NCI-H2227 treated with DMSO at 0.1 percent for 48 hours (cell line): Measurements from ENCODE around the gene ADGRD1.
A peak's percentile ranks its signal among the peaks of the same experiment; 100 is the strongest.

Source experiments
- DNase-seq: peaks from one replicate; lab custom pipeline; 2025; lab: John Stamatoyannopoulos, UW

Gene ADGRD1

DNA sequence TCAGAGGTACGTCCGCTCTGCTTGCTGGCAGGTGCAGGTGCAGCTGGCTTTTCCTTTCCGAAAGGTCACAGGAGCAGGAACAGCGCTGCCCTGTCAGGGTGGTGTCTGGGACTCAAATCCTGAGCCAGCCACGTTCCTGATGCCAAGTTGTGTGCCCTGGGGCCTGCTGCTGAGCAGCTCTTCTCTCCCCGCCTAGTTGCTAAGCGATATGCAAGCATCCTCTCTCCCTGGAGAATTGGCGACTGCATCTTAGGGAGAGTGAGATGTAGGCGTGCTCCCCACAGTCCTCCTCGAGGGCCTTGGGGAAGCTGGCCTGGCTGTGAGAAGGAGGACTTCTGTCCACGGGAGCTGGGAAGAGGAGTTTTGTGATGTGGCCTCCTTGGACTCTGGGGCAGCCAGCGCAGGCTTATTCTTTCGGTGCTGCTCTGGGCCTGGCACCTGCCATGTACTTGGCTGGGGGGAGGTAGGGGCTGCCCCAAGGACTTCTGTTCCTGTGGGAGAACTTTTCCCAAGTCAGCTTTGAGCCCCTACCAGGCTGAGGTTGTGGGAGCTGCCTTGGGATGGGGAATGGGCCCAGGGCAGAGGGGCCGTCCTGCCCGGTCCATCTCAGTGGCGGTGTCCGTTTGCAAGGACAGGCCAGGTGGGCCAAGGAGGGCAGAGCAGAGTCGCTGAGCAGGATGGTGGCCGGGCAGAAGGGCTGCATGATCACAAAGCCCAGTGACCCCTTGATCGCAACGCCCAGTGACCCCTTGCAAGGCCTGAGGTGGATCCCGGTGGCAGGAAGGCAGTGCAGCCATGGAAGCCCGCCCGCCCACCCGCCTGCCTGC is 183.5 kb downstream of the ADGRD1 start:
- no peak for DNase-seq

GRCh38 chr12:131137836-131138637 is 184.3 kb downstream of the ADGRD1 start:
- no peak for DNase-seq

DNA sequence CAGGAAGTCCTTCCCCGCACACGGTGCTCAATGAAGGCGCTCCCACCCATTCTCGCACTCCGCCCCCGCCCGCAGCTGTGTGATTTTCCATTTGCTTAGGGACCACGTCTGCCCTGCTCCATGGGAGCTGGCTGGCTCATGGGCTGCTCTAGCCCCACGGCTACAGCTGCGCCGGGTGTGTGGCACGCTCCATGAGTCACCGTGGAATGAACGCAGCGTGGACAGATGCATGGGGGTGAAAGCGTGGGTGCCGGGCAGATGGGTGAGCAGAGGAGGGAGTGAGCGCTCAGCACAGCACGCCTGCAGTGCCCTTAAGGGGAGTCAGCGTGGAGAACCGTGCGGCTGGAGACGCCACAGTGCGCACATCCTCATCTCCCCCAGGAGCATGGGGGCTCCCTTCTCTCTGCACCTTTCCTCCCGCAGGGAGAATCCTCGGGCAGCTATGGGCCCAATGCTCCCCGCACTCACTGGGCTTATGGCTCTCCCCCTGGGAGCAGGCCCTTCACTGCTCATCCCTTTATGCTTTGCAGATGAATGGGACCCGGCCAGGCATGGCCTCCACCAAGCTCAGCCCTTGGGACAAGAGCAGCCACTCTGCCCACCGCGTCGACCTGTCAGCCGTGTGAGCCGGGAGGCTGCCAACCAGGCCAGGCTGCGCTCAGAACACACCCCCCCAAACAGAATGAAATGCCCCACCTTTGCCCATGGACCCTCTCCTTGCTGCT is 185.1 kb downstream of the ADGRD1 start:
- no peak for DNase-seq

DNA sequence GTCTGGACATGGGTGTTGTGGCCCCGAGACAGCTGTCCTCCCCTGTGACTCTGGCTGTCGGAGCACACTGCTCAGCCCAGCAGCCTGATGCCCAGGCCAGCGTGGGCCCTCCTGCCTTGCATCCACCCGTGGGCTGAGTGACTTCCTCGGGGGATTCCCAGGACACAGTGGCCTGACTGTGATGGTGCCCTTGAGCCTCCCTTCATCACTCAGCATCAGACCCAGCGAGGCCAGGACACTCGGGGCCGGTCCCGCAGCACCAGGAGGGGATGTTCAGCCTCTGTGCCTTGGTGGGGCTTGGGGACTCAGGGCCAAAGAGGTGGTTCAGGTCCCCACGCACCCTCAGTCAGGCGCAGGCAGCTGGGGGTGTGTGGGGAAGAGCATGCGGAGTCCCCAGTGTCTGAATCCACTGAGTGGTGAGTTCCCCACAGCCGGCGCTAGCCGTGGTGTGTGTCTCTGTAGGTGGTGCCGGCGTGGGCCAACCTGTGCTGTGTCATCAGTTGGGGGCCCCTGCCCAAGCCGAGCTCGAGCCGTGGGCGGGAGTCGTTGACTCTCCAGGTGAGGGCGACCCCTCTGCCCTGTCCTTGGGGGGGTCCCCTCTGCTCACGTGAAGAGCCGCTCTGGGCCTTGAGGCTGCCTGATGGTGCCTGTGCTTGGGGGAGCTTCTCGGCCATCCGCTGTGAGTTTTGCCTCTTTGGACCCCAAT is 185.8 kb downstream of the ADGRD1 start:
- no peak for DNase-seq

DNA sequence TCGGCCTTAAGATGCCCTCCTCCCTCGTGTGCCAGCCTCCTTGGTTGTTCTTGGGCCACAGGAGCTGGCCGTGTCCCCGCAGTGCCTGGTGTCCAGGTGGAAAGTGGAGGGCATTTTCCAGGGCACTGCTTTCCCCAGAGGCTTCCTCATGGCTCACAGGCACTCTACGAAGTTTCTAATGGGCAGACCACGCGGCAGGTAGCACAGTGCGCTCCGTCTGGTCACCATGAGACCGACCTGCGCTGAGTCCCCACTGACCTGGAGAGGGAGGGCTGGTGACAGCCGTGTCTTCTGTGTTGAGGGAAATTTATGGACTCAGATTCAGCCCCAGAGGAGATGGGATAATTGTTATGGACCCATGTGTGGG is 186.3 kb downstream of the ADGRD1 start:
- DNase-seq: no peak

GRCh38 chr12:131140697-131141096 is 187.0 kb downstream of the ADGRD1 start:
- DNase-seq: no peak

- DNase-seq: peak; percentile 13
Measured at GRCh38 chr12:131141514-131141913, 187.8 kb downstream of the ADGRD1 start.

DNA sequence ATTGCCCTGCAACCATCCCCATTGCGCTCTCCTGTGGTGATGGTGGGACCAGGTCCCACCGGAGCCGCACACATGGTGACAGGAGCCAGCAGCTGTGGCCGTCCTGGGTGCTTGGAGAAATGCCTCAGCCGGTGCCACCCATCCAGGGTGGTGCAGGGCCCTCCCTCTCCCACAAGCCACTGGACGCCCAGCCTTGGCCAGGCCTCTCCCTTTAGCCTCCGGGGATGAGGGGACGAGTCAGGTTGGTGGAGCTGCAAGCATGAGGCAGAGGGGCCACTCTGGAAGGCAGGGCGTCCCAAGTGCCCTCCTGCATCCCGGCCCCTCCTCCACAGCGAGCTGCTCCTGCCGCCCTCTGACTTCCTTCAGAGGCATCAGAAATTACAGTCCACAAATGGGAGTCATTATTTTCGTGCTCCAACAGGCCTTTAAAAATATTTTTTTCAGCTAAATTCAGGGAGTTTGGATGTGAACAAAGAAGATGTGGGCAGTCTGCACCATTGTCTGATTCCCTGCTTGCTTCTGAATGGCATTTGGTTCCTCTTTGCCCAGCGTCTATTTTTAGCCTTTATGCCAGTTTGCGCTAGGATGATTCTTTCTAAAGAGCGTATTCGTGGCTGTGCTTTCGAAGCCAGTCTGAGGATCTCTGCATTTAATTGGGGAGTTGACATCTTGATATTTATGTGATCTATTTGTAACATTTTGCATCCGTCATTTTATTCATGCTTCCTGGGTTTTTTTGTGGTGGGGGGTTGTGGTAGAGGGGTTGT is 189.4 kb downstream of the ADGRD1 start:
- DNase-seq: peak; percentile 32

- no peak for DNase-seq
Measured at GRCh38 chr12:131146173-131146675, 192.5 kb downstream of the ADGRD1 start.

DNA sequence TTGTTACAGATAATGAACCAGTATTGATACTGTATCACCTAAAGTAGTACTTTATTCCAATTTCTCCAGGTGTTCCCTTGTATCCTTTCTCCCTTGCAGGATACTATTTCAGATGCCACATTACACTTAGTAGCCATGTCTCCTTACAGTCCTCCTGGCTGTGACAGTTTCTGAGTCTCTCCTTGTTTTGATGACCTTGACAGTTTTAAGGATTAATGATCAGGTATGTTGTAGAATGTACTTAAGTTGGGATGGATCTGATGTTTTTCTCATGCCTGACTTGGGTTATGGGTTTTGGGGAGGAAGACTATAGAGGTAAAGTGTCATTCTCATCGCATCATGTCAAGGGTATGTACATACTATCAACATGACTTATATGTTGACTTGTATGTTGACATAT is 193.6 kb downstream of the ADGRD1 start:
- DNase-seq: no peak

GRCh38 chr12:131147894-131148293 is 194.2 kb downstream of the ADGRD1 start:
- DNase-seq: no peak

DNA sequence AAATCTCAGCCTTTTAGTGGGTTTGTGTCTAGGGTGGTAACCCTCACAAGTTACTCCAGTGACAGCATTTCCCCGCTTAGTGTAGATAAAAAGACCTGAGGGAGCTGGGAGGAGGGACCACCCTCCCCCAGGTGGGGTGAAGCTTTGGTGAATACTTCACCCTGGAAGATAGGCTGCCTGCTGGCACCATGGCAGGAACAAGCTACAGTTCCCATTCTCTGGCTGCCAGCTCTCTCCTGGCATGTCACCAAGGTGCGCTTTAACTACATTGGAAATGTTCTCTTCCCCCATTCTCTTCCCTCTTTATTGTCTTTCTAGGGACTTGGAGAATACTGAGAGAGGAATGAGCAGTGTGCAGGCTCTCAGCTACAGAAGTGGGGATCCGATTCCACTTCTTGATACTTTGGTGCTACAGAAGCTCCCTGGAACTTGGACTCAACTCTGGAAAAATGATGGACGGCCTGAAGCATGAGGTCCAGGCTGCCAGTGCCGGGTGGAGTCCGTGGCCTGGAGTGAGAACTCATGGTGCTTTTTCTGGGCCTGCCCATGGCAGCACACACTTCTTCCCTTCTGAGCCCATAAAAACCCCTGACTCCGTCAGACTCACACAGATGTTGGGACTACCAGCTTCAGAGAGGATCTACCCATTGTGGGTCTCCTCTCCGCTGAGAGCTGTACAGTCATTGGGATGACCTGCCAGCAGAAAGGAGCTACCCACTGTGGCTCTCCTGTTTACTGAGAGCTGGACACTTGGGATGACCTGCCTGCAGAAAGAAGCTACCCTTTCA is 198.0 kb downstream of the ADGRD1 start:
- no peak for DNase-seq

DNA sequence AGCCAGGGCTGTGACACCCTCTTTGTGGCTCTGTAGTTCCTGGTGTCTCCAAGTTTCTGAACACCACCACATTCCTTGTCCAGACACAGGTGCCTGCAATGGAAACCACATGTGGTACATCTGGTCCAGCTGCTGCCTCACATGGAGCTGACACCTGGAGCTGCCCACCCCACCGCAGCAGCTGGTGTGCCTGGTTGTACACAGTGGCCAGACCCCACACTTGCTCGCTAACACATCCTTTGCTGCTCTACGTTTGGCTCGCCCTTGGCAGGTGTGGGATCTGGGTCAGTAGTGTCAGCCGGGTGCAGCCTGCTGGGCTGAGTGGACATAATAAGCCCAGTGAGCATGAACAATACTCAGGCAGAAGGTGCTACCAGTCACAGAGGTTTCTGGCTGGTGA is 198.9 kb downstream of the ADGRD1 start:
- DNase-seq: no peak

DNA sequence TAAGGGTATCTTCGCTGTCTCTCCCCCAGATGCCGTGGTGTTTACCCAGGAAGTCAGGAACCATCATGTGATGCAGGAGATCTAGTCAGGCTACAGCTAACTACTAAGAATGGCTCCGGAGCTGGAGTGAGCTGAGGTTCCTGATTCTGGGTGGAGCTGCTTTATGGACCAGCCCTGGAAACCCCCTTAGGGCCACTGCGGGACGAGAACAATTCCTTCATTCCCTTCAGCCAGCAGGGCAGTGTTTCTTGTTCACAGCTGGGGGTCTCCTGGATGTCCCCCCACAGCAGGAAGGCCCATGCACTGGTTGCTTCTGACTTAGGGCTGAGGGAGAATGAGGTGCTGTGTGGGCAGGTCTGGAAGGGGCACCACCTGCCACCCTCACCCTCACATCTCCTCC is 199.3 kb downstream of the ADGRD1 start:
- no peak for DNase-seq

- DNase-seq: no peak
Measured at GRCh38 chr12:131153956-131154355, 200.2 kb downstream of the ADGRD1 start.

GRCh38 chr12:131155131-131155530 is 201.4 kb downstream of the ADGRD1 start:
- DNase-seq: no peak

DNA sequence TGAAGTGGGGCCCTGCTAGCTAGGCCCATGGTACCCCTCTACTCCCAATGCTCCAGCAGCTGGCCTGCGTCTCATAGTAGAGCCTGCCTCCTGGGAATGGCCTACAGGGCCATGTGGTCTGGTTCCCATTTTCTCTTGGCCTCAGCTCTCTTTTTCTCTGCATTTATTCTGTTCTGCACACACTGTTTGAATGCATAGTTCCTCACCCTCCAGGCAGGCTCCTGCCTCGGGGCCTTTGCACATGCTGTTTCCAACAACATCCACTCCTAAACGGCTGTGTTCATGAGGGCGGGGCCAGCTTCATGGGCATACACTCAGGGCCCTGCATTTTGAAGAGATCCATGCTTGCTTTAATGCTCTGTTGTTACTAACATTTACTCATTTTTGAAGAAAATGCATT is 204.0 kb downstream of the ADGRD1 start:
- DNase-seq: no peak

- DNase-seq: no peak
Measured at GRCh38 chr12:131159660-131160059, 206.0 kb downstream of the ADGRD1 start.

- no peak for DNase-seq
Measured at GRCh38 chr12:131162113-131162512, 208.4 kb downstream of the ADGRD1 start.

- no peak for DNase-seq
Measured at GRCh38 chr12:131163189-131163738, 209.6 kb downstream of the ADGRD1 start.
